B cell (primary cell): ENCODE data around the gene RNF149.
"Not testable (repeated sequence)": the region's sequence is repeated elsewhere in the genome, so short reads cannot be mapped to it uniquely, and the experiment has no call there.

ENCODE experiments used
- EZH2 ChIP-seq: IDR thresholded peaks from 2 replicates; pipeline ENCODE4 v1.6.1; 2012; ENCODE audit warnings: borderline replicate concordance, low read depth, mild to moderate bottlenecking, moderate library complexity, low read length; ENCODE audit not compliant: insufficient read depth, poor library complexity, severe bottlenecking
- TF ChIP-seq, protein P1 (sequence below): fragments of 200-600 bp; IDR thresholded peaks from one replicate; pipeline ENCODE4 v1.8.0; 2022; ENCODE audit warnings: antibody characterized with exemption, mild to moderate bottlenecking

DNA sequence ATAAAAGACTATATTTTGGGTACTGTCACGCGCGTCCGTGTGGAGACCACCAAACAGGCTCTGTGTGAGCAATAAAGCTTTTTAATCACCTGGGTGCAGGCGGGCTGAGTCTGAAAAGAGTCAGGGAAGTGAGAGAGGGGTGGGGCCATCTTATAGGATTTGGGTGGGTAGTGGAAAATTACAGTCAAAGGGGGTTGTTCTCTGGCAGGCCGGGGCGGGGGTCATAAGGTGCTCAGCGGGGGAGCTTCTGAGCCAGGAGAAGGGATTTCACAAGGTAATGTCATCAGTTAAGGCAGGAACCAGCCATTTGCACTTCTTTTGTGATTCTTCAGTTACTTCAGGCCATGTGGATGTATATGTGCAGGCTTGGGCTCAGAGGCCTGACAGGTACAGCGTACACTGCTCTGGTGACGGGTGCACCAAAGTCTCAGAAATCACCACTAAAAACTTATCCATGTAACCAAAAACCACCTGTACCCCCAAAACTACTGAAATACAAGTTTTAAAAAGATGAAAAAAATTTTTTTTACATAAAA lies 57.2 kb downstream of the RNF149 start:
- TF ChIP-seq, protein P1, sequence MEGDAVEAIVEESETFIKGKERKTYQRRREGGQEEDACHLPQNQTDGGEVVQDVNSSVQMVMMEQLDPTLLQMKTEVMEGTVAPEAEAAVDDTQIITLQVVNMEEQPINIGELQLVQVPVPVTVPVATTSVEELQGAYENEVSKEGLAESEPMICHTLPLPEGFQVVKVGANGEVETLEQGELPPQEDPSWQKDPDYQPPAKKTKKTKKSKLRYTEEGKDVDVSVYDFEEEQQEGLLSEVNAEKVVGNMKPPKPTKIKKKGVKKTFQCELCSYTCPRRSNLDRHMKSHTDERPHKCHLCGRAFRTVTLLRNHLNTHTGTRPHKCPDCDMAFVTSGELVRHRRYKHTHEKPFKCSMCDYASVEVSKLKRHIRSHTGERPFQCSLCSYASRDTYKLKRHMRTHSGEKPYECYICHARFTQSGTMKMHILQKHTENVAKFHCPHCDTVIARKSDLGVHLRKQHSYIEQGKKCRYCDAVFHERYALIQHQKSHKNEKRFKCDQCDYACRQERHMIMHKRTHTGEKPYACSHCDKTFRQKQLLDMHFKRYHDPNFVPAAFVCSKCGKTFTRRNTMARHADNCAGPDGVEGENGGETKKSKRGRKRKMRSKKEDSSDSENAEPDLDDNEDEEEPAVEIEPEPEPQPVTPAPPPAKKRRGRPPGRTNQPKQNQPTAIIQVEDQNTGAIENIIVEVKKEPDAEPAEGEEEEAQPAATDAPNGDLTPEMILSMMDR: not testable (repeated sequence)
- not testable (repeated sequence) for TF ChIP-seq EZH2
